HCT116 (cell line): ENCODE measurements around the gene FLNB.

Experiments used
- CTCF ChIP-seq, 3 experiments: fragments of 200-600 bp in 1 of 3; sonication (generic) in 1 of 3; IDR thresholded peaks in 2 of 3; conservative IDR thresholded peaks in 1 of 3; 2 replicates each; pipeline ENCODE4 v1.5.1; 2012 to 2017; ENCODE audit warnings: low read depth in 2 of 3, low read length in 2 of 3, antibody characterized with exemption in 1 of 3, borderline replicate concordance in 1 of 3, control low read depth in 1 of 3, mild to moderate bottlenecking in 1 of 3, mixed read lengths in 1 of 3, mixed run types in 1 of 3, moderate library complexity in 1 of 3; ENCODE audit not compliant: insufficient read depth in 1 of 3
- EZH2 ChIP-seq: fragments of 200-600 bp; sonication (generic); IDR thresholded peaks from 2 replicates; pipeline ENCODE4 v1.6.1; 2017; ENCODE audit warnings: antibody characterized with exemption, mixed run types
- POLR2A ChIP-seq: IDR thresholded peaks from 2 replicates; pipeline ENCODE4 v1.7.0; 2011; ENCODE audit warnings: borderline replicate concordance; ENCODE audit not compliant: insufficient read depth, insufficient read length; ENCODE audit errors: extremely low read depth

DNA sequence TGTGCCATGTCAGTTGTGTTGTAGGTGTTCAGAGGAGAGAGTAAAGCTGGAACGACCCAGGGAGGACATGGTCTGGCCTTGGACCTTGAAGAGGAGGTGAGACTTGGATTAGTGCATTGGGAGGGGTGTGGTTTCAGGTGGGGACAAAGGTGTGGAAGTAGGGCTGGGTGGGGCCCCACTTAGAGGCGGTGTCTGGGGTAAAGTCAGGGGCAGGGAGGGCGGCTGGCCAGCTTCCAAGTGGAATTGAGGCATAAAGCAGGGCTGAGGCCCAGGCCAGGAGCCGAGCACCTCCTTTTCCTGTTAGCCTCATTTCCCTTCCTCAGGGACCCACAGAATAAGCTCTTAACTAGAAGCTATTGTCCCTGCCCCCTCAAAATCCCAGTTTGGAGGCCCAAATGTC lies 36.2 kb upstream of the FLNB start:
- TF ChIP-seq EZH2 (no peak), POLR2A (no peak), CTCF (IDR thresholded peaks at IDR 0.05 in 2 of 3, conservative IDR thresholded peaks at IDR 0.05 in 1 of 3; ENCODE audit: borderline replicate concordance in 1 of 3, insufficient read depth in 1 of 3, low read depth in 2 of 3, low read length in 2 of 3) (no peak)
